Stimulated activated CD4-positive, alpha-beta T cell treated with anti-CD3 and anti-CD28 coated beads, Interleukin-15, amount 100 ng/mL, for 1 hour (primary cell): Measurements from ENCODE around the gene TP53AIP1.

ENCODE experiments used
- DNase-seq, 2 donors: peaks; one replicate each; pipeline ENCODE4 v3.0.0-alpha.2; 2020; ENCODE audit warnings: low read depth in 1 of 2, low spot score in 1 of 2

The TP53AIP1 gene

GRCh38 chr11:128890543-128891368, 51.9 kb downstream of the TP53AIP1 start, which contains the start of gene KCNJ5:
KCNJ5 (plus strand) TSS chr11:128891356; CDS start chr11:128911274, 19,918 bp downstream.
- DNase-seq = no peak

- DNase-seq = no peak
Observed at GRCh38 chr11:128890216-128890542, 52.5 kb downstream of the TP53AIP1 start.

- no peak for DNase-seq
Observed at GRCh38 chr11:128889657-128890213, 52.9 kb downstream of the TP53AIP1 start.

- no peak for DNase-seq
Observed at GRCh38 chr11:128888034-128888985, 54.4 kb downstream of the TP53AIP1 start.

GRCh38 chr11:128886406-128887124, 56.1 kb downstream of the TP53AIP1 start:
- DNase-seq = no peak
